GM18499 (cell line): Measurements from ENCODE around the gene SNTA1.
"Not testable (repeated sequence)": the region's sequence is repeated elsewhere in the genome, so short reads cannot be mapped to it uniquely, and the experiment has no call there.

Experiments
- ATAC-seq: cut with Tn5 transposase; IDR thresholded peaks from one replicate; pipeline ENCODE4 v1.9.1; 2021; ENCODE audit warnings: moderate number of reproducible peaks; ENCODE audit not compliant: insufficient read depth, unreplicated experiment

SNTA1 gene

DNA sequence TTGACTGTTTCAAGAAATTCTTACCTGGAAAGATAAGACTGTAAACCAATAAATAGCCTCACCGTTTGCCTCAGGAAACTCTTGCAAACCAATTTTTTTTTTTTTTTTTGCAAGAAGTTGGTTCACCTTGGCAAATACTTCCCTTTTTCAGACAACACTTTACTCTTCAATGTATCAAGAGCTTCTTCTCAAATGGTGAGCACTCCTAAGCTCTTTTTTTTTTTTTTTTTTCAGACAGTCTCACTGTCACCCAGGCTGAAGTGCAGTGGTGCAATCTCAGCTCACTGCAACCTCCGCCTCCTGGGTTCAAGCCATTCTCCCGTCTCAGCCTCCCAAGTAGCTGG lies 22.7 kb upstream of the SNTA1 start:
- ATAC-seq = no peak

DNA sequence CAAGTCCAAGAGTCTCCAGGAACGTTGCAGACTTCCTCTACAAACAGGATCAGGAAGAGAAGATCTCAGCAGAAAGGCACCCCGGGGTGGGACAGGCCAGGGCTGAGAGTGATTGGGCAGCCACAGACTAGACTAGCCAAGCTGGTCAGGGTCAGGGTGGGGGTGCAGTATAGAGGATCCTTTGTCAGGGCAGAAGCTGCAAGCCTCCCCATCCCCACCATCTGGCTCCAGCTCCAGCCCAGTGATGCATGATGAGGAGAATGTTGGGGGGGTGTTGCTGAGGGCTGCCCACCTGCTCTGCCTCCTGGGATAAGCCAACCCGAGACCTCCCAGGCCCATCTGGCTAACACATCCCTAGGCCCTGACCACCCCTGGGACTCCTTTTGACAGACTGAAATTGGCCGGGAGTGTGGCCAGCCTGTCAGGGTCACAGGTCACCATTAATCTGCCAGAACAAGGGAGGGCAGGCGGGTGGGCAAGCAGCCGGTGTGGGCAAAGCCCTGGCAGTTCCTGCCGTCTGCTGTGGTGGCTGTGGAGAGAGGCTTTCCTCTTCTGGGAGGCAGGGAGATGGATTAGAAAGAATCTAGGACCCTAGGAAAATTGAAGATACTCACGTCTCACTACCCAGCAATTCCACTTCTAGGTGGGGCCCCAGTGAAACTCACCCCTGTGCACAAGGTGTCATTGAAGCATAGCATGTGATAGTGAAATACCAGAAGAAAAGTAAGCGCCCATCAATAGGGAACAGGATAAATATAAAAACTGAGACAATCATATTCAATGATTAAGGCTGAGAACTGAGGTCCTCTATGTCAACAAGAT lies 22.1 kb upstream of the SNTA1 start:
- ATAC-seq = no peak

DNA sequence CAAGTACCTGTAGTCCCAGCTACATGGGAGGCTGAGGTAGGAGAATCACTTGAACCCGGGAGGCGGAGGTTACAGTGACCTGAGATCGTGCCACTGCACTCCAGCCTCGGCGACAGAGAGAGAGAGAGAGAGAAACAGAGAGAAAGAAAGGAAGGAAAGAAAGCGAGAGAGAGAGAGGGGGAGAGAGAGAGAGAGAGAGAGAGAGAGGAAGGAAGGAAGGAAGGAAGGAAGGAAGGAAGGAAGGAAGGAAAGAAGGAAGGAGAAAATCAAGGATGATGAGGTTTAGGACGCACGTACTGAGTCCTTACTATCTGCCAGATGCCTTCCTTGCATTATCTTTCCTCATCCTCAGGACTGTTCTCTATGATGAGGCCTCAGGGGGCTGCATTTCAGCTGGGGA lies 21.2 kb upstream of the SNTA1 start:
- not testable (repeated sequence) for ATAC-seq

DNA sequence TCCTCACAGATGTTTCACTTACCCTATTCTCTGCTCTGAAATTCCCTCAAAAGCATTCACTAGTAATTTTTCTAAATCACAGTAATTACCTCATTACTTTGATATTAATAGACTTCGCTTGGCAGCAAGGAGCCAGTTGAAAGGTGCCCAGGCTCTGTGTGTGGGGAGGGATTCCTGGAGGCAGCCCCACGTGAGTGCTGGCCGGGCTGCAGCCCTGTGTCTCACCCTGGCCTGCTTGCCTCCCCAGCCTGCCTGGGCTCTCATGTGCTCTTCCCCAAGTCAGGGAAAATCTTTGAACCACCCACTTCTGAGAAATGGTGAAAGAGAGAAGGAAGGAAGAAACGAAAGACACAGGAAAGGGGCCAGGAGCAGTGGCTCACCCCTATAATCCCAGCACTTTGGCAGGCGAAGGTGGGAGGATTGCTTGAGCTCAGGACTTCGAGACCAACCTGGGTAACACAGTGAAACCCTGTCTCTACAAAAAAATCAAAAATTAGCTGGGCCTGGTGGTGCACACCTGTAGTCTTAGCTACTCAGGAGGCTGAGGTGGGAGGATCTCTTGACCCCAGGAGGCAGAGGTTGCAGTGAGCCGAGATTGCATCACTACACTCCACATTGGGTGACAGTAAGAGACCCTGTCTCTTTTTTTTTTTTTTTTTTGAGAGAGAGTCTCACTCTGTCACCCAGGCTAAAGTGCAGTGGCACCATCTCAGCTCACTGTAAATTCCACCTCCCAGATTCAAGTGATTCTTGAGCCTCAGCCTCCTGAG lies 20.0 kb upstream of the SNTA1 start:
- ATAC-seq = no peak

DNA sequence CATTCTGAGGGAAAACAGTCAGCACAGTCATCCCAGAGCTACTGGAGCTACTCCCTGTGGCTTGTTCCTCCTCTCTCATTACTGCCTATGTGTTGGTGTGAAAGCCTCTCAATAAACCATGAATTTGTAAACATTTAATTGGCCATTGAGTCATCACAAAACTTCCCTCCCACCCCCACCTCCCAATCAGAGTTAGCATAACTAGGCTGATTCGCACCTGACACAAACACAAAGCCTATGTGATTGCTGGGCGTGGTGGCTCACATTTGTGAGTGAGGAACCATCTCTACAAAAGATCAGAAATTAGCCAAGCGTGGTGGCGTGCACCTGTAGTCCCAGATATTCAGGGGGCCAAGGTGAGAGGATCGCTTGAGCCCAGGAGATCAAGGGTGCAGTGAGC lies 17.1 kb upstream of the SNTA1 start:
- ATAC-seq = no peak

DNA sequence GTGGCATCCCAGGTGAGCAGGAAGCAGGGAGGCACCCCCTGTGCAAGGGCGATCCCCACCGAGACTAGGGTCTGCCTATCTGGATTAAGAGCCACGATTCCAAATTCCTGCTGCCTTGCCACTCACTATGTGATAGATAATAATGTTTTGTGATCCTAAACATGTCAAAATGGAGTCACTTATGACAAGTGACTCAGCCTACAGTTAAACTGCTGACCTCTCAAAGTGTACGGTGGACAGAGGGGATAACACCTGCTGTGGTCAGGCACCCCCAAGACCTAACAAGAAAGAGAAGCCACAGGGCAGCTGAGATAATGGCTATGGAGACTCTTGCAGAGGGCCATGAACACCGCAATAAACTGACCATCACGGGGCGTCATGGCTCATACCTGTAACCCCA lies 16.0 kb upstream of the SNTA1 start:
- no peak for ATAC-seq

DNA sequence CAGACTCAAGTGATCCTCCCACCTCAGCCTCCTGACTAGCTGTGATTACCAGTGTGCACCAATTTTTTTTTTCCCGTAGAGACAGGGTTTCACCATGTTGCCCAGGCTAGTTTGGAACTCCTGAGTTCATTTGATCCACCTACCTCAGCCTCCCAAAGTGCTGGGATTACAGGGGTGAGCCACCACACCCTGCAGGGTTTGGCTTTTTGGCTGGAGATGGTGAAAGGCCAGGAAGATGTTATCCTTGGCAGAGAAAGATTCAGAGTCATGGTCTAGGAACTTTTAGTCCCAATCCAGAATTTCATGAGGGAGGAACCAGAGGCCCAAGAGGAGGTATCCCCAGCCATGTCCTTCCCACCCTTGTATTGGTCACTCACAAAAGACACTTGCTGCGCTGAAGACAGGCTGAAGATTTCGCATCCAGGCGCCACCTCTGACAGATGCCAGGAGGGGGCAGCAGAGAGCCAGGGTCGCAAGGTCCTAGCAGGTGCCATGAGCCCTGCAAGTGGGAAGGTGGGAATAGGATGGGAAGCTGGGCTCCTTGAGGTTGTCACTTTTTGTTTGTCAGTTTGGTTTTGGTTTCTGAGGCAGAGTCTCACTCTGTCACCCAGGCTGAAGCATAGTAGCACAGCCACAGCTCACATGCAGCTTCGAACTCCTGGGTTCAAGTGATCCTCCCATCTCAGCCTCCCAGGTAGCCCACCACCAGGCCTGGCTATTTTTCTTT lies 13.5 kb upstream of the SNTA1 start:
- ATAC-seq = not testable (repeated sequence)

DNA sequence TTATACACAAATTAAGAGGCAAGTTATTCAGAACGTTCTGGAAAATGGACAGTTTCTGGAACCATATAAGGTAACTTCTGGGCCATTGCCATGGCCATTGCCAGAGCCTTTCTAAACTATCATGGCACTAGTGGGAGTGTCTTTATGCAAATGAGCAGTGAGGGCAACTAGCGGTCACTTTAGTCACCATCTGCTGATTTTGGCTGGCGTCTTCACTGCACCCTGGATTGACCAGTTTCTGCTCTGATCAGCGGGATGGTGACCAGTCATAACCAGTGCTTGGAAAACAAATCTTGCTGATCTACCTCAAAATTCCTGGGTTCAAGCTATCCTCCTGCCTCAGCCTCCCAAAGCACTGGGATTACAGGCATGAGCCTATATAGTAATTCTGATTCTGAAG lies 7.3 kb upstream of the SNTA1 start:
- no peak for ATAC-seq

DNA sequence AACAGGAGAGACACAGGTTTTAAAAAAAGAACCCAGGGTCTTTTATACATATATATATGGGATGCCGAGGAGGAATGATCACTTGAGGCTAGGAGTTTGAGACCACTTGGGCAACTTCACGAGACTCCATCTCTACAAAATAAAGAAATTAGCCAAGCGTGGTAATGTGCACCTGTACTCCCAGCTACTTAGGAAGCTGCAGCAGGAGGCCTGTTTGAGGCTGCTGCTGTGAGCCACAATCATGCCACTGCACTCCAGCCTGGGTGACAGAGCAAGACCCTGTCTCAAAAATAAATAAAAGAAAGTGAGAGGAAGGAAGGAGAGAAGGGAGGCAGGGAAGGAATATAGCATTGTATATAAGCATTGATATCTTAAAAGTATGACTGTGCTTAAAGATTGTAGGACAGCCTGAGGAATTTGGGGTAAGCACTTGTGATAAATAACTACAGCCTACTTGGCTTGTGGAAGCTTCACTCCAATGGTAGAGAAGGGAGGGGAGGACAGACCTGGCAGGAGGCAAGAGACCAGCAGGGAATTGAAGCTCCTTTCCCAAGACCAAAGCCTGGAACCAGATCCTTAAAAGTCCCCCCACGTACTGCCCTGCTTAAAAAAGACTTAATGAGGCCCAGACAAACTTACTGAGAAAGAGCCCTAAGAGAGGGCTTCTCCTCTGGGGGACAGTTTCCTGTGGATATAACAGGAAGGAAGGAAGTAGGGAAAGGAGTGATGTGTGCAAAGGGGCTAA lies 2.5 kb upstream of the SNTA1 start:
- no peak for ATAC-seq

DNA sequence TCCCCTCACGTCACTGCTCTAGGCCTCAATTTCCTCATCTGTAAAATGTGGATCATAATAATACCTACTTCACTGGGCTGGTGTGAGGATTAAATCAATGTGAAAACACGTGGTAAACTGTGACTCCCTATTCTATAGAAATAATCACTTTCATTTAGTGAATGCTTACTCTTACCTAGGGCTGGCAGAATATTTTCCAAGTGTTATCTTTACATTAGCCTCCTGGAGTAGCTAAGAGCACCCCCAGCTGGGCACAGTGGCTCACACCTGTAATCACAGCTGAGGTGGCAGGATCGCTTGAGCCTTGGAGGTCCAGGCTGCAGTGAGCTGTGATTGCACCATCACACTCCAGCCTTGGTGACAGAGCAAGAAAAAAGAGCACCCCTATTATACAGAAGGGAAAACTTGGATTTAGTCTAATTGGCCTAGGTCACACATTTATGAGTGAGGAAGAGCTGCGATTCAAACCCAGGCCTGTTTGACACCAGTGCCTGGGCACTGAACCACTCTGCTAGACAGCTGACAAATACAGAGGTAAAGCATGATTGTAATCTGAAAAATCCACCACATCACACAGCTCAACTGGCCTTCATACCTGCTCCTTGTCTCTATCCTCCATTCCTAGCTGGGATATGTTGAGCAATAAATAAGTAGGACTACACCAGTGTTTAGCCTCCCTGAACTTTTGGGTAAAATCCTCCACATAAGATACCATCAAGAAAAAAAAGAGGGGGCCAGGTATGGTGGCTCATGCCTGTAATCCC lies 1.4 kb upstream of the SNTA1 start:
- ATAC-seq = no peak

DNA sequence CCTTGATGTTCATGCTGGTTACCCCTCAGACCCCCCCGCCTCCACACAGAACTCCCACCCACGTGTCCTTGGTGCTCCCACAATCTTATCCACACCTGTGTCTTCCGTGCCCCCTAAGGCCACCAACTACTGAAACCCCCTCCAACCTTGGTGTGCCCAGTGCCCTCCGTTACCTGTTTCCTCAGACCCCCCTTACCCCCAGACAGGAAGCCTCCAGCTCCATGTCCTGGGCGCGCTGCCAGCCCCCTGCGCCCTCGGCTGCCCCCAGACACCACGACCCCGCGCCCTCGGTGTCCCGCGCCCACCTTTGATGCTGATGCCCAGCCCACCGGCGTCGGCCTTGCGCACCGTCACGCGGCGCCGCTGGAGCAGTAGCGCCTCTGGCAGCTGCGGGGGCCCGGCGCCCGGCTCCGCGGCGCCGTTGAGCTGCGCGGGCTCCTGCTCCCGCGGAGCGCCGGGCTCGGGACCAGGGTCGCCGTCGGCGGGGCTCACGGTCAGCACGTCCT lies 504 bp downstream of the SNTA1 start:
- ATAC-seq = no peak

DNA sequence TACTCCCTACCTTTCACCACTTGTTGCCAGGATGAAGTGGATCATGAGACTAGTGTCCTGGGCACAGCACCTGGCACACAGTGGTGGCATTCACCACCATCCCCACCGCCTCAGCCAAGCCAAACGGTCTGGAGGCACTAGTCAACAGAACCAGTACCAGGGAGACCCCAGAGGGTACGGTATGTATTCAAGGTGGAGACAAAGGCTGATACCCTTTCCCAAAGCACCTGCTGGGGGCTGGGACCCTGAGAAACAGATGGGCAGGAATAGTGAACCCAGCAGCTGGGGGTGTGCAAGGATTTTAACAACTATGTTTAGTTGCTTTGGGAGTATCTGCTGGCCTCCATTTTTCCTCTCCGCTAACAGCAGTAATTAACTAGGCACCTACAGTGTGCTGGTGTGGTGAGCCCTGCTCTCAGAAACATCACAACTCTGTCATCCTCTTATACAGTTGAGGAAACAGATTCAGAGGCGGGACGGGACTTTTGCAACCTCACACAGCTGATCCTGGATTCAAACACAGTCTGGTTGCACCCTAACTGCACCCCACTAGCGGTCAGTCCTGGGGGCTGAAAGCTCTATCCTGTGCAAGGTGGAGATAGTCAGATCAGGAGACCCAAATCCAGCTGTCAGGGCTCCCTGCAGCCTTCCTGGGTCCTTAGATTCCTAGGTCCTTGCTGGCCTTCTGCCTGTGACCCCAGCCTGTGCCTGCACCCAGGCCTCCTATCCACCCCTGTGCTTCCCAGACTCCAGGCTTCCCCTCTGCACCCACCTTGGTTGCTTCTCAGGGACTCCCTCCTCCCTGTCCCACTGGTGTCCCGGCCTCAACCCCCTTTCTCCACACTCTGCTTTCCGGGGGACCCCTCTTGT lies 1.2 kb downstream of the SNTA1 start:
- ATAC-seq = no peak

DNA sequence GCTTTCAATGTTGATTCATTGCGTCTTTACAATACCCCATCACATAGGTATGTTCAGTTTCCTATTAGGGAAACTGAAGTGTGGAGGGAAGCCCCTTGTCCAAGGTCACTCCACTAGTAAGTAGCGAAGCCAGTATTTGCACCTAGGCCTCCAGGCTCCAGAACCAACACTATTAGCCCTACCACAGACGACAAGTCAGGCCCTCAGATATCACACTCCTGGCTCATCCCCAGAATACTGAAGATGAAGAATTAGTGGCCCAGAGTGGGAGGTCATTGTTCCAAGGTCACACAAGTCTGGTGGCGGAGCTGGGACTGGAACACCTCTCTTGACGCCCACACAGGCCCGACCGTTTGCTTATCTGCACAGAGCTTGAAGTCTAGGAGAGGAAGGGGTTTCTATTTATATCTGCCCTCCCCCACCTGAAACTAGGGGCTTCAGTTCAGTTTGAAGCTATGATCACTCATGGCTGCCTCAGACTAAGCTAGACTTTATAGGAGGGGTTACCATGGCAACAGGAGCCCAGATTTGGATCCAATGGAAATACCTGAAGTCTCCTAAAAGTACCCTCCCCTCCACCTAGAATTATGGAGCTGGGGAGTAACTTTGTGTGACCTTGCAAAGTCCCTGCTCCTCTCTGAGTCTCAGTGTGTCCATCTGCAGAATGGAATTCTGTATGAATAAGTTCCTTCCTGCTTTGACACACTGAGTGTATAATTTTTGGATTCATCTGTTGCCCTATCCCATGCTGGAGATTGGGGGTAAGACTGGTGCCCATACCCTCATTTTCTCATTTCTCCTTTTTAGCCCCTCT lies 2.2 kb downstream of the SNTA1 start:
- ATAC-seq = no peak

DNA sequence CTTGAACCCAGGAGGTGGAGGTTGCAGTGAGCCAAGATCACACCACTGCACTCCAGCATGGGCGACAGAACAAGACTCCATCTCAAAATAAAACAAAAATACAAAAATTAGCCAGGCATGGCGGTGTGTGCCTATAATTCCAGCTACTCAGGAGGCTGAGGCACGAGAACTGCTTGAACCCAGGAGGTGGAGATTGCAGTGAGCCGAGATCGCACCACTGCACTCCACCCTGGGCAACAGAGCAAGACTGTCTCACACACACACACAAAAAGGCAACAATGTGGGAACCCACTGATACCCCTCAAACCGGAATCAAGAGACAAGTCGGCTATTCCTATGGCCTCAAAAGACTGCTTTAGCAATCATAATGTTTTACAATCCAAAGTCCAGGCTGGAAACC lies 3.0 kb downstream of the SNTA1 start:
- not testable (repeated sequence) for ATAC-seq

DNA sequence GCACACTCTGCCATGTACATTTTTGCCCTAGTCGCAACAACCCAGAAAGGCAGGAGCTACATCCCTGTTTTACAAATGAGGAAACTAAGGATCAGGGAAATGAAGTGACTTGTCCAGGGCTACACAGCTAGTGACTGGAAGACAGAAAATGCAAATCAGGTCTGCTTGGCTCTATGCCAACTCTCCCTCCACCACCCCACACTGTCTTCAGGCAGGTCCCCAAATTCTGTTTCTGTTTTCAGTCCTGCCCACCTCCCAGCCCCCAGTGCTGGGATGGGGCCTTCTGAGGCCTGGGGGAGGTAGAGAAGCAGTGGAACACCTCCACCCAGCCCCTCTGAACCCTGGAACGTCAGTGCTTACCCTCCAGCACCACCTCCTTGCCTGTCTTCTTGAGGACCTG lies 5.1 kb downstream of the SNTA1 start:
- no peak for ATAC-seq

DNA sequence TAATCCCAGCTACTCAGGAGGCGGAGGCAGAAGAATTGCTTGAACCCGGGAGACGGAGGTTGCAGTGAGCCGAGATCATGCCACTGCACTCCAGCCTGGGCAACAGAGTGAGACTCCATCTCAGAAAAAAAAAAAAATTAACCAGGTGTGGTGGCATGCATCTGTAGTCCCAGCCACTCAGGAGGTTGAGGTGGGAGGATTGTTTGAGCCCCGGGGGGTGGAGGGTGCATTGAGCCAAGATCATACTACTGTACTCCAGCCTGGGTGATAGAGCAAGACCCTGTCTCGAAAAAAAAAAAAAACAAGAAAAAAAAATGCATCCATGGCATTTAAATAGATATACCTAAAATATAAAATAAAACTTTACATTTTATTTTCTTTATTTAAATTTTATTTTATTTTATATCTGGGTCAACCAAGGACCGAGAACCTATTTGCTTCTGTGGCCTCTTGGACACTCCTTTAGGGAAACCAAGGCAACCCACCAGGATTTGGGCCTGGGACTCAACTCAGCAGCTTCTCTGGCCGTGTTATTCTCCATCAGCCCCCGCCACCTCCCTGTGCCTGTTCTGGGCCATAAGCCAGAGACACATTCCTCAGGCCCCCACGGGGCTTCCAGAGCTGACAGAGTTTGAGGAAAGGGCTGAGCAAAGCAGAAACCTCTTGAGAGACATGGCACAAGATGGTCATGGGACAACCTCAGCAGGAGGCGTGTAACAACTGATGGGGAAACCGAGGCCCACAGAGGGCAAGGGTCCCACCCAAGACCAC lies 6.2 kb downstream of the SNTA1 start:
- ATAC-seq = no peak

DNA sequence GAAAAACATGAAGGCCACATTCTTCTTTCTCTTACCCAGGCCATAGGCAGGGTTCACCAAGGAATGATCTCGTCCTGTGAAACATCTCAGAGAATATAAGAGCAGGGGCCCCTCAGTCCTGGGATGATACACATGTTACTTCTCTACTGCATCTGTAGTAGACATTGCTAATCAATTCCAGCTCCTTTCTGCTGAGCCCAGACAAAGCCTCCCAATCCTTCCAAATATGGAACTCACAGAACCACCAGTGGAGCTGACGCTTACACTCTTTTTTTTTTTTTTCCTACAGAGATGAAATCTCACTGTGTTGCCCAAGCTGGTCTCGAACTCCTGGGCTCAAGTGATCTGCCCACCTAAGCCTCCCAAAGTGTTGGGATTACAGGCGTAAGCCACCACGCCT lies 9.1 kb downstream of the SNTA1 start:
- ATAC-seq = no peak
